GM13977 (cell line): ENCODE measurements around the gene SLC25A22.
A peak's percentile ranks its signal among the peaks of the same experiment; 100 is the strongest.

Experiments
- DNase-seq: peaks from one replicate; pipeline ENCODE4 v3.0.0; 2012; ENCODE audit warnings: low spot score
- CTCF ChIP-seq: IDR thresholded peaks from 2 replicates; pipeline ENCODE4 v1.5.1; 2012; ENCODE audit warnings: mild to moderate bottlenecking, control low read depth; ENCODE audit not compliant: insufficient read depth; ENCODE audit errors: extremely low read depth, missing control alignments
- in situ Hi-C: fragments of 300-500 bp; cut with MboI; formaldehyde crosslinking; loops from one replicate; pipeline ENCODE4 v1.12.0; 2022; ENCODE audit warnings: low sequenced_read_pairs, low pct_unique_long_range_greater_than_20kb, mixed read lengths, inconsistent platforms; ENCODE audit not compliant: unreplicated experiment

Gene SLC25A22

DNA sequence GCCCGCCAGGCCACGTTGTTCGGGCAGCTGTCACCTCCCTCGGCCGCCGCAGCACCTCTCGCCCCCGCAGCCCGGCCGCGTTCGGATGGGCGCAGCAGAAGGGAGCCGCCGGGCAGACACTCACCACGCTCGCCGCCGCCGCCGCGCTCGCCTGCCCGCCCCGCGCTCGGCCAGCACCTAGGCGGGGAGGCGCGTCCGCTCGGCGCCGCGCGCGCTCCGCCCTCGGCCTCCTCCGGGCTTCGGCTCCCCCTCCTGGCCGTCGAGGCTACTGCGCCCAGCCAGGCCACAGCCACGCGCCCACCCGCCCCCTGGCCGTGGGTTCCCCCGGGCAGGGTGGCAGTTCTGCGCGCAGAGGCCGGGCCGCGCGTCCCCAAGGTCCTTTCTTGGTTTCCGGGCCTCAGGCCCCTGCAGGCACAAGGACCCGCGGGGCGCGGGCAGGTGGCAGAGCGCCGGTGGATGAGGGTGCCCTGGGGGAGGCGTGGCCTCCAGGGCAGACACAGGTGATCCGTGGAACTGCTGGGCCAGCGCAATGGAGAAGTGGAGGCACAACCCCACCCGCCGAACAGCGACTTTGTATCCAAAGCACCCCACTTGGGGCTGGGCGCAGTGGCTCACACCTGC is at the start of gene SLC25A22:
TSS of gene SLC25A22 (minus strand) at position 189 of the 621 bp plus-strand sequence. CDS start 3,275 bp downstream, outside the sequence.
- in situ Hi-C loops = no loop called here
- DNase-seq = peak; percentile 98
- TF ChIP-seq CTCF = peak; percentile 89

GRCh38 chr11:847876-848275 is 49.8 kb upstream of the SLC25A22 start:
- in situ Hi-C loops = no loop called here
- TF ChIP-seq CTCF = no peak
- DNase-seq = no peak

DNA sequence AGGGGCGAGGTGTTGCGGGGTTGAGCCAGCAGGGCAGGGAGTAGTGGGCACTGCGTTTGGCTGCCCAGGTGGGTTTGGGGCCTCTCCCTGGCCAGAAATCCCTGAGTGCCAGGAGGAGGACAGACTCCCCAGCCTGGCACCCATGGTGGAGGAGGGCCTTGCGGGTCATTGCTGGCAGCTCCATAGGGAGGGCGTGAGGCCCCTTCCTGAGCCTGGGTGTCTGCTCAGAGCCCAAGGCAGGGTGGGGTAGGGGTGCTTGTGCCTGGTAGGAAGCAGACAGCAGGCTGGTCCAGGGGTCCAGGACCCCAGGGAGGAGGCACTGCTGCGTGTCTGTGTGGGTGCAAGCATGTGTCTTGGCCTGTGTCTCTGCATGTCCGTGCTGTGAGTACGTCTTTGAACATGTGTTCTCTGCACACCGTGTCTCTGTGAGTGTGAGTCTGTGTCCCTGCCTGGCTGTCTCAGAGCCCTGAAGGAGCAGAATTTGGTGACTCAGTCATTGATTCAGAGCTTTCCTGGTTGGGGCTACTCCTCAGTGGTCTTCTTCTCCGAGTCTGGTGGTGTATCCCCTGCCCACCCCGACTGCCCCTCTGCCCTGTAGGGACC is 48.5 kb upstream of the SLC25A22 start:
- in situ Hi-C loops = no loop called here
- TF ChIP-seq CTCF = no peak
- no peak for DNase-seq

DNA sequence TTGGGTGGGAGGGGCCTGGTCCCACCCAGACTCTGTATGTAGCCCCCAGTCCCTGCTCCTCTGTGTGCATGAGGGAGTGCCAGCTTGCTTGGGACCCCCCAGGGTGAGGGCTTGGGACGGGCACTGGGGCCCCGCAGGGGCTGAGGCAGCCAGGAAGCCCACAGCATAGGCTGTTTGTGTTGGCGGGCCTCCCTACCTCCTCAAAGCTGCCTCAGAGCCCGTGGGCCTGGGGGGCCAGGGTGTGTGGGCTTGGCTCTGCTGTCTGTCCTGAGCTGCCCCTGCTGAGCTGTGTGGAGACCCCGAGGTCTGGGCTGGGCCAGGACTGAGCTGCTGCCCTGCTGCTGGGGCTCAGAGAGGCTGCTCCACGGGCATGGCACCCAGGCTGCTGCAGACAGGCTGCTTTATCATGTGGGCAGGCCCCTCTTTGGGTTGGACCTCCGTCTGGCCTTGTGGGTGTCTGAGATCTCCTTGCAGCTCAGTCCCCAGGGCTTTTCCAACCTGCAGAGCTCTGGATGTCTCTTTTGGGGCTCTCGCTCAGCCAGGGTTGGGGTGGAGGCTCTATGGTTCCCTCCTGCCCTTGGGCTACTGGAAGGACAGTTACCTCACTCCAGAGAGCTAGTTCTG is 47.9 kb upstream of the SLC25A22 start:
- DNase-seq = no peak
- in situ Hi-C loops = no loop called here

DNA sequence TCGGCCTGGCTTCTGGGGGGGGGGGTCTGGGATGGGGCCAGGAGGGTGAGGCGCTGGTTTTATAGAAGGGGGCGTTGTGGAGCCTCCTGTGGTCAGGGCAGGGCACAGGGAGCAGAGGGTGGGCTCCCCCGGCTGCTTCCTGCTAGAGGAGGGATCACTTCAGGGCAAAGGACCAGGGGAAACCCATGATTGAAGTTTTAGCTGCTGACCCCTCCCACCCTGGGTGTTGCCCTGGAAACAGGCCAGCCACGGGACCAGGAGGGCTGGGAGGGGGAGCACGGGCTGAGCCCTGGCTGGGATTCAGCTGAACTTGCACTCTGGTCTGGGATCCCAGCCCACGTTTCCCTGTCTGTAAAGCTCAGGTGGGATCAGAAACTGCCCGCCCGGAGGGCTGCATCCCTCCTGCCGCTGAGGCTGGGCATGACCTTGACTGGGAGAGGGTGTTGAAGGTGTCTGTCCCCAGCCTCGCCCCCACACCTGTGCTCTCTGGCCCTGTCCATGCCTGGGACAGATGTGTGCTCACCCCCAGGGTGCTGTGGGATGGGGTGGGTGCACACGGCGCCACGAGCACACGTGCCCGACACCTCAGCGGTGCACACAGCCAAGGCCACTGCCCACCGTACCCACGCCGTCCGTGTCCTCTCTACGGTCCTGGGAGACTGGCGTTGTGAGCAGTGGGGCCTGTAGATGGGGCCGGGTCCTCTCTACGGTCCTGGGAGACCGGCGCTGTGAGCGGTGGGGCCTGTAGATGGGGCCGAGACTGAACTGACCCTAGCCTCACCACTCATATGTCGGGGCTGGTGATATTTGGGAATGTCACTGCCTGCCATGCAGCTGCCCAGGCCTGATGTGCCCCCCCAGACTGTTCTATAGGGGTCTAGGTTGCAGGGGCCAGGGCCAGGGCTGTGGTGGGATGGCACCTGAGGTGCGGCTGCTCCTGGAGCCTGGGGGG is 46.9 kb upstream of the SLC25A22 start:
- no peak for TF ChIP-seq CTCF
- peak; percentile 81 for DNase-seq
- in situ Hi-C loops = no loop called here

More for the DNA sequence above, 47.9 kb upstream of the SLC25A22 start:
- TF ChIP-seq CTCF = no peak
